ENCODE measurements around the gene MAPKAP1.

- TF ChIP-seq POLR2A (IDR thresholded peaks at IDR 0.05) (no peak), EP300 (IDR thresholded peaks at IDR 0.05) (no peak), POLR2AphosphoS5 (IDR thresholded peaks at IDR 0.05) (no peak)
- TF ChIP-seq, protein P1, sequence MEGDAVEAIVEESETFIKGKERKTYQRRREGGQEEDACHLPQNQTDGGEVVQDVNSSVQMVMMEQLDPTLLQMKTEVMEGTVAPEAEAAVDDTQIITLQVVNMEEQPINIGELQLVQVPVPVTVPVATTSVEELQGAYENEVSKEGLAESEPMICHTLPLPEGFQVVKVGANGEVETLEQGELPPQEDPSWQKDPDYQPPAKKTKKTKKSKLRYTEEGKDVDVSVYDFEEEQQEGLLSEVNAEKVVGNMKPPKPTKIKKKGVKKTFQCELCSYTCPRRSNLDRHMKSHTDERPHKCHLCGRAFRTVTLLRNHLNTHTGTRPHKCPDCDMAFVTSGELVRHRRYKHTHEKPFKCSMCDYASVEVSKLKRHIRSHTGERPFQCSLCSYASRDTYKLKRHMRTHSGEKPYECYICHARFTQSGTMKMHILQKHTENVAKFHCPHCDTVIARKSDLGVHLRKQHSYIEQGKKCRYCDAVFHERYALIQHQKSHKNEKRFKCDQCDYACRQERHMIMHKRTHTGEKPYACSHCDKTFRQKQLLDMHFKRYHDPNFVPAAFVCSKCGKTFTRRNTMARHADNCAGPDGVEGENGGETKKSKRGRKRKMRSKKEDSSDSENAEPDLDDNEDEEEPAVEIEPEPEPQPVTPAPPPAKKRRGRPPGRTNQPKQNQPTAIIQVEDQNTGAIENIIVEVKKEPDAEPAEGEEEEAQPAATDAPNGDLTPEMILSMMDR (IDR thresholded peaks at IDR 0.05), result no peak
Observed at GRCh38 chr9:125541840-125542243, 165.2 kb downstream of the MAPKAP1 start.

All from suprapubic skin (tissue), 4 donors.